ENCODE measurements around the gene GRXCR2. TPM values are rescaled to one million over a fixed set of nuclear protein-coding genes. Genes with fewer than 3 reads are reported as not detected.

GRXCR2 gene
- total RNA-seq, 1 experiment from 2014 or later: not detected

- TF ChIP-seq REST (IDR thresholded peaks at IDR 0.05; ENCODE audit: low read depth): no peak
Measured at GRCh38 chr5:145852990-145853389, 19.8 kb downstream of the GRXCR2 start (continued).

GRCh38 chr5:145848854-145849253, 24.0 kb downstream of the GRXCR2 start:
- ChIA-PET CTCF (interaction anchor here (0.7 to 1.1 kb wide), 2 partner anchors 23 to 39 kb away, joined by 3 to 5 read pairs; no protein-coding TSS in a partner anchor), POLR2A (no interaction called here), RAD21 (ENCODE audit: low non-redundant PET in 1 of 2, low total read pairs in 2 of 2, uncharacterized antibody in 2 of 2, unreplicated experiment in 2 of 2) (interaction anchor here in 1 of 2 experiments (1.7 kb wide), 1 partner anchor 14 kb away, joined by 3 read pairs; the partner anchor contains the start of gene PRELID2)
- ATAC-seq (peak; percentile 59), DNase-seq (ENCODE audit: low read depth, low spot score) (peak; percentile 50)
- no peaks in the 10 kb centered on the region for H3K27me3 ChIP-seq (ENCODE audit: insufficient read depth, low read length)
- TF ChIP-seq SP1 (IDR thresholded peaks at IDR 0.05; ENCODE audit: low read depth) (0 out of 2 replicates have a peak, but pooled peaks have one; percentile 38), FOSL1 (IDR thresholded peaks at IDR 0.05; ENCODE audit: low read depth) (peak; percentile 63), EZH2 (IDR thresholded peaks at IDR 0.05) (no peak), JUND (IDR thresholded peaks at IDR 0.05) (peak; percentile 50; the same call in 1 of the 2 replicates)
- no TSS peak for BruUV-seq (replicated peaks)
- no peaks in the 10 kb centered on the region for H3K36me3 ChIP-seq (ENCODE audit: control insufficient read depth in 1 of 2, insufficient read depth in 2 of 2, low read length in 2 of 2)
- intact Hi-C loops (cut with micrococcal nuclease): no loop called here
- no peak overlapping the region for H3K27ac ChIP-seq (ENCODE audit: low read depth, low read length)
- peak overlapping the region; percentile 49 for H3K4me2 ChIP-seq (ENCODE audit: low read length)
- no peaks in the 10 kb centered on the region for H3K9me2 ChIP-seq (ENCODE audit: insufficient read depth)
- peaks cover 0 to 32% of the 10 kb centered on the region in 2 experiments; a peak in 2 of 4 replicates for H3K4me1 ChIP-seq (ENCODE audit: control insufficient read depth in 1 of 2, insufficient read depth in 2 of 2, low read length in 2 of 2)
- no peak overlapping the region for H3K9ac ChIP-seq (ENCODE audit: low read length)
- H3K79me2 ChIP-seq (ENCODE audit: insufficient read depth, low read length): no peaks in the 10 kb centered on the region
- H4K20me1 ChIP-seq (ENCODE audit: insufficient read depth): no peaks in the 10 kb centered on the region
- peak overlapping the region in 1 of 2 experiments; percentile 3; a peak in 1 of 4 replicates for H3K4me3 ChIP-seq (replicated peaks in 1 of 2; ENCODE audit: low read depth in 1 of 2, low read length in 2 of 2)
- peak overlapping the region; percentile 87 for H2AFZ ChIP-seq (ENCODE audit: low read depth, low read length, poor library complexity, severe bottlenecking)
- H3K9me3 ChIP-seq (ENCODE audit: control insufficient read depth in 1 of 2, insufficient read depth in 1 of 2, low read depth in 1 of 2, low read length in 2 of 2): no peaks in the 10 kb centered on the region

All from HCT116 (cell line).